K562 (cell line): ENCODE data around the gene YBX3. TPM values are rescaled to one million over a fixed set of nuclear protein-coding genes. Genes with fewer than 3 reads are reported as not detected.

Source experiments
- ARID4B ChIP-seq: sonication (generic); formaldehyde crosslinking; IDR thresholded peaks from 2 replicates; pipeline ENCODE4 v1.8.0; 2022; ENCODE audit warnings: mild to moderate bottlenecking, missing genetic modification reagents
- CEBPG ChIP-seq, 3 experiments: fragments of 200-800 bp in 1 of 3; sonication (Bioruptor generic) in 1 of 3; sonication (generic) in 1 of 3; formaldehyde crosslinking in 1 of 3; IDR thresholded peaks in 2 of 3; conservative IDR thresholded peaks in 1 of 3; 2 replicates each; pipeline versions ENCODE4 v1.6.1 to v1.8.0; 2016 to 2022; ENCODE audit warnings: missing compliant biosample characterization in 2 of 3, missing genetic modification characterization in 2 of 3, mild to moderate bottlenecking in 1 of 3, missing genetic modification reagents in 1 of 3
- CREM ChIP-seq: IDR thresholded peaks from 2 replicates; pipeline ENCODE4 v1.6.1; 2014; ENCODE audit warnings: antibody characterized with exemption, low read depth
- E2F6 ChIP-seq, 2 experiments: IDR thresholded peaks; 2 replicates each; pipeline ENCODE4 v1.6.1; 2011; ENCODE audit warnings: borderline replicate concordance in 1 of 2, control low read depth in 1 of 2, low read depth in 1 of 2, low read length in 1 of 2, mild to moderate bottlenecking in 1 of 2, mixed read lengths in 1 of 2, moderate library complexity in 1 of 2; ENCODE audit not compliant: insufficient read depth in 1 of 2, insufficient read length in 1 of 2, poor library complexity in 1 of 2, severe bottlenecking in 1 of 2; ENCODE audit errors: extremely low read depth in 1 of 2
- ETV1 ChIP-seq: fragments of 450-650 bp; conservative IDR thresholded peaks from 2 replicates; pipeline ENCODE4 v1.6.1; 2016; ENCODE audit warnings: missing genetic modification characterization, control low read depth, low read depth, missing compliant biosample characterization
- GTF2A2 ChIP-seq: IDR thresholded peaks from 2 replicates; pipeline ENCODE4 v1.6.1; 2016; ENCODE audit warnings: mild to moderate bottlenecking, missing genetic modification characterization, missing compliant biosample characterization
- HBP1 ChIP-seq: fragments of 450-650 bp; formaldehyde crosslinking; IDR thresholded peaks from 2 replicates; pipeline ENCODE4 v1.4.0; 2022; ENCODE audit warnings: missing genetic modification characterization
- JUND ChIP-seq, 2 experiments: IDR thresholded peaks; 2 replicates in 1 of 2; 3 replicates in 1 of 2; pipeline ENCODE4 v1.6.1; 2011; ENCODE audit warnings: borderline replicate concordance in 2 of 2, low read depth in 2 of 2, low read length in 2 of 2, improper control_type of control experiment in 1 of 2, missing biosample characterization in 1 of 2, missing genetic modification characterization in 1 of 2, missing genetic modification reagents in 1 of 2
- LCOR ChIP-seq: sonication (generic); formaldehyde crosslinking; IDR thresholded peaks from 2 replicates; pipeline ENCODE4 v1.8.0; 2022; ENCODE audit warnings: mild to moderate bottlenecking, missing genetic modification reagents
- MYC ChIP-seq, 2 experiments: fragments of 250-450 bp in 1 of 2; sonication (Bioruptor Pico) in 1 of 2; IDR thresholded peaks; 2 replicates each; pipeline versions ENCODE4 v1.5.1 to v1.6.1; 2012 to 2021; ENCODE audit warnings: low read depth in 2 of 2, borderline replicate concordance in 1 of 2, improper control_type of control experiment in 1 of 2, low read length in 1 of 2, mild to moderate bottlenecking in 1 of 2, moderate library complexity in 1 of 2
- NFRKB ChIP-seq: fragments of 450-650 bp; IDR thresholded peaks from 2 replicates; pipeline ENCODE4 v1.6.1; 2016; ENCODE audit warnings: low read depth
- RFX1 ChIP-seq: fragments of 450-650 bp; IDR thresholded peaks from 2 replicates; pipeline ENCODE4 v1.6.1; 2016; ENCODE audit warnings: mild to moderate bottlenecking, moderate library complexity
- RNF2 ChIP-seq: sonication (generic); IDR thresholded peaks from 2 replicates; pipeline ENCODE4 v1.6.1; 2016
- TAF15 ChIP-seq: fragments of 200-400 bp; formaldehyde crosslinking; IDR thresholded peaks from 2 replicates; pipeline ENCODE4 v1.6.1; 2017; ENCODE audit warnings: mild to moderate bottlenecking, low read depth, low read length, moderate library complexity
- ZNF740 ChIP-seq, 3 experiments: fragments of 200-800 bp in 1 of 3; sonication (Bioruptor generic) in 1 of 3; sonication (generic) in 1 of 3; formaldehyde crosslinking in 1 of 3; IDR thresholded peaks; 2 replicates each; pipeline versions ENCODE4 v1.6.1 to v1.8.0; 2016 to 2022; ENCODE audit warnings: mild to moderate bottlenecking in 2 of 3, missing compliant biosample characterization in 2 of 3, missing genetic modification characterization in 2 of 3, missing genetic modification reagents in 1 of 3
- polyA plus RNA-seq, 8 experiments: library from polyadenylated mRNA; depleted of rRNA in 4 of 8; stranded (reverse) in 5 of 8; unstranded in 3 of 8; fragments of >200 nt; fragmentation: Nextera tagmentation in 2 of 8; fragmentation: Illumina TruSeq in 1 of 8; extraction: Ambion mirVana in 2 of 8; extraction: Trizol in 1 of 8; gene quantifications; 2 replicates each; pipeline versions ENCODE4 v1.2.1 to v1.2.3, GENCODE V29; 2011 to 2014; ENCODE audit warnings: inconsistent platforms in 1 of 8, missing spikeins in 1 of 8
- total RNA-seq, 7 experiments: library from RNA; depleted of rRNA in 6 of 7; stranded (reverse); fragments of >200 nt in 6 of 7; fragmentation: Illumina TruSeq in 2 of 7; extraction: Trizol in 2 of 7; gene quantifications; 2 replicates each; pipeline versions ENCODE4 v1.2.1 to v1.2.3, GENCODE V29; 2011 to 2021; ENCODE audit warnings: low replicate concordance in 1 of 7

YBX3 gene
- total and polyA plus RNA-seq, 9 of the 15 experiments (the other 6 are each of a cell fraction or from before 2014, with no cell fraction given), result 47.0 to 239 (median 81.5) TPM

- TF ChIP-seq CEBPG (CRISPR knock-in tag; IDR thresholded peaks at IDR 0.05), result peak; percentile 91
- TF ChIP-seq CEBPG (tag; conservative IDR thresholded peaks at IDR 0.05 in 1 of 2, IDR thresholded peaks at IDR 0.05 in 1 of 2), result peak; percentile 81 to 84
- no peak for TF ChIP-seq GTF2A2
- peak; percentile 62 for TF ChIP-seq ARID4B (CRISPR knock-in tag)
- TF ChIP-seq ZNF740 (CRISPR knock-in tag; IDR thresholded peaks at IDR 0.05), result peak; percentile 70; the same call in 1 of the 2 replicates
- peak in 1 of 2 experiments; percentile 62; a peak in 1 of 4 replicates for TF ChIP-seq ZNF740 (tag; IDR thresholded peaks at IDR 0.05)
- TF ChIP-seq CREM, result peak; percentile 58
- TF ChIP-seq ETV1 (tag), result peak; percentile 27; the same call in 1 of the 2 replicates
- 0 out of 2 replicates have a peak, but pooled peaks have one; percentile 37 for TF ChIP-seq NFRKB
- peak; percentile 21 to 53 for TF ChIP-seq E2F6 (IDR thresholded peaks at IDR 0.05; ENCODE audit: borderline replicate concordance in 1 of 2, extremely low read depth in 1 of 2, insufficient read depth in 1 of 2, insufficient read length in 1 of 2, low read depth in 1 of 2, low read length in 1 of 2, poor library complexity in 1 of 2, severe bottlenecking in 1 of 2)
- TF ChIP-seq JUND (IDR thresholded peaks at IDR 0.05; ENCODE audit: borderline replicate concordance, low read depth, low read length), result 0 out of 2 replicates have a peak, but pooled peaks have one; percentile 4
- TF ChIP-seq JUND (tag; IDR thresholded peaks at IDR 0.05; ENCODE audit: borderline replicate concordance, low read depth, low read length), result no peak
- peak; percentile 66; the same call in 1 of the 2 replicates for TF ChIP-seq LCOR (CRISPR knock-in tag)
- TF ChIP-seq TAF15, result no peak
- no peak for TF ChIP-seq HBP1 (CRISPR knock-in tag)
- TF ChIP-seq RNF2, result no peak; the same call in 1 of the 2 replicates
- TF ChIP-seq RFX1, result peak; percentile 52
- TF ChIP-seq MYC (IDR thresholded peaks at IDR 0.05; ENCODE audit: low read depth, low read length), result peak; percentile 87
- TF ChIP-seq MYC (CRISPR knock-in tag; IDR thresholded peaks at IDR 0.05; ENCODE audit: borderline replicate concordance, low read depth), result no peak
These were observed 1.2 kb downstream of the YBX3 start (continued) for GRCh38 chr12:10721651-10722501.
